ENCODE measurements around the gene CYSRT1.

Gene CYSRT1, protein sequence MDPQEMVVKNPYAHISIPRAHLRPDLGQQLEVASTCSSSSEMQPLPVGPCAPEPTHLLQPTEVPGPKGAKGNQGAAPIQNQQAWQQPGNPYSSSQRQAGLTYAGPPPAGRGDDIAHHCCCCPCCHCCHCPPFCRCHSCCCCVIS

GRCh38 chr9:137224830-137225694 is at the start of gene CYSRT1:
Gene CYSRT1, plus strand, starts transcription at chr9:137225174. Its CDS starts 448 bp downstream, at chr9:137225622.
- DNase-seq: peak in 1 of 2 donors; percentile 11

DNA sequence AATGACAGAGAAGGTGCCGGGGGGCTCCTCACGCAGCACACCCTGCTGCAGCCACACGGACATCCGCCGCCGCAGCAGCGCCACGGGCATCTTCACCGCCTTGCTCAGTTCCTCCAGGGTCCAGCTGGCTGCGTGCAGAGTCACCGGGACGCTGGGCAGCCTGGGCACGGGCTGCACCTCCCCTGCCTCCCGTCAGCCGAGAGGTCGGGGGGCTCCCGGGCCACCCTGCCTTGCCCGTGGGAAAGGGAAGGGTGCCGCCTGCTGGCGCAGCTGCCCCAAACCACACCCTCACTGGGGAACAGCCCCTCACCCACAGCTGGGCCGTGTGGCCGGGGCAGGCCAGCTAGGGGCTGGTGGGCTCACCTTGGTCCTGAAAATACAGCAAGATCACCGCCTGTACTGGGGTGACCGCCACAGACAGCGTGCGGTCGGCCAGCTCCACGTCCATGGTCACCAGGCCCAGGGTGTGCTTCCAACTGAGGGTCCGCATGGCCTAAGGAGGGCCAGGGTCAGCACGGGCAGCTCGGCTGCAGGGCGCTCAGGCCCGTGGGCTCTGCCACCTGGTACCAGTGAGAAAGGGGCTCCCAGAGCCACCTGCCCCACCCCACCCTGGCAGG is 49.5 kb upstream of the CYSRT1 start:
- no peak for DNase-seq

GRCh38 chr9:137176302-137177182 is 48.4 kb upstream of the CYSRT1 start:
- DNase-seq: peak; percentile 24 to 29

DNA sequence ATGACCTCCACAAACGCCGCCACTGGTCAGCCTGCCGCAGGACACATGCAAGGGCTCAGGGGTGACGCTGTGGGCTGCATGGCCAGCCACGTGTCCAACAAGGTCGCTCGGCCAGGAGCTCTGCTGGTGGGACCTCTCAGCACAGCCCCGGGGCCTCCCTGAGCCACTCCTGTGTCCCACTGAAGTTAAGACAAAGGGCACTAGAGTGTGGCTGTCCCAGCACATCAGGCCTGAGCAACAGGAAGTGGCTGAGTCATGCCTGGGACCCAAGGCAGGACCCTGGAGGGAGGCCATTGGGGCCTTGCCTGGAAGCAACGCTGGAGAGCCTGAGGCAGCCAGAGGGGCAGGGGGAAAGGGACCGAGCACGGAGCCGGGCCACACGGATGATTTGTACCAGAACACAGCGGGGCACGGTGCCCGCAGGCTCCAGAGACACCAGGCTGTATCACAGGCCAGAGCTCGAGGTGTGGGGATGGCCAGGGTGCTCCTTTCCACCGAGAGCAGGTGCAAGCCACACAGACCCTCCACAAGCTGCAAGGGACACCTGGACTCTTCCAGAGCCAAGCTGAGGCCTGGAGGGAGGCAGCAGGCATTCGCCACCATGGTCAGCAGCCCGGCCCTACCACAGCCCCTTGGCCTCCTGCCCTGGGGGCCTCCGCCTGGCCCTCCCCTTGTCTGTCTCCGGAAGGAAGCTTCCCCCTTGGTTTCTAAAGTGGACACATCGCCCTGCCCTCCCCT is 46.6 kb upstream of the CYSRT1 start:
- no peak for DNase-seq

- DNase-seq: no peak
These were observed 45.9 kb upstream of the CYSRT1 start for GRCh38 chr9:137178939-137179630.

DNA sequence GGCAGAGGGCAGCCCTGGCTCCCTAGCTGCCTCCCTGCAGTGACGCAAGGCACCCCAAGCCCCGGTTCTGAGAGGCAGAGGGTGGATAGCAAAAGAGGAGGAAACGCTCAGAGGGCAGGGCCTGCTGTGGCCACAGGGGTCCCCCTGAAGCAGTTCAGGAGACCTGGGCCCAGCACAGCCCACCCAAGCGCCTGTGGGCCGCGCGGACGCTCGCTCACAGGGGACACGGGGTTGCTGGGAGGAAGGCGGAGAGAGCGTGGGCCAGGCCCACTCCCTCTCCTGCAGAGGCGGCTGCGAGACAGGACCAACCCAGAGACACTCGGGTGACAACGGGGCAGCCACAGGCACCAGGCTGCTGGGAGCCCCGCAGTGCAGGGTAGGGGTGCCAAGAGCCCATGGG is 45.2 kb upstream of the CYSRT1 start:
- no peak for DNase-seq

GRCh38 chr9:137180491-137180890 is 44.5 kb upstream of the CYSRT1 start:
- DNase-seq: no peak

GRCh38 chr9:137181680-137182079 is 43.3 kb upstream of the CYSRT1 start:
- no peak for DNase-seq

- no peak for DNase-seq
These were observed 42.1 kb upstream of the CYSRT1 start for GRCh38 chr9:137182836-137183235.

- no peak for DNase-seq
These were observed 40.9 kb upstream of the CYSRT1 start for GRCh38 chr9:137183980-137184595.

DNA sequence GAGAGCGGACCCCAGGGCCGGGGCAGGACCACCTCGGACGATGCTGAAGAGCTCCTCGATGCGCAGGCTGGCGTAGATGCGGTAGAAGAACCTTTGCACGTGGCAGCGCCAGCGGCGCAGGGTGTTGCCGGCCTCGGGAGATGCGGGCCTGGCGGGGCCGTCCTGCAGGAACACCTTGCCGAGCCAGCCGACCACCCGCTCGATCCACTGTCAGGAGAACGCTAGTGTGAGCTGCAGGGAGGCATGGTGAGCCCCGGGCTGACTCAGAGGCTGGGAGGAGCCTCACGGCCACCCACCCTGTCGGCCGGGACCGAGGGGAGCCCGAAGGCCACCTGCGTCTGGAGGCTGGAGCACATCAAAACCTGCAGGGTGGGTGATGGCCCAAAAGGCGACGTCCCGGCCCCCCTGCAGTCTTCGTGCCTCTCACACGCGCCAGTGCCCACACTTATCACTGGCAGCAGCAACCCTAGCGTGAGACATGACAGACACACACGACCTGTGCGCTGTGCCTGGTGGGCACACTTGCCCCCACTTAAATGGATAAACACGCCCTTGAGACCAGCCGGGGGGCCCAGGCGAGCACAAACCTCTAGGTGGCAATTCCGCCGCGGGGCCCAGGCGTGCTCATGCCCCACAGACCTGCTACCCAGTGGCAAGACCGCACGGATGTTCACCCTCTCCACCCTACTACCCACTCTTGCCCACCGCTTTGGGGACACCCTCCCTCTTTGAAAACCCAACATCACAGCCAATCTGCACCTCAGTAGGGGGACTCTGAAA is 39.9 kb upstream of the CYSRT1 start:
- no peak for DNase-seq

DNA sequence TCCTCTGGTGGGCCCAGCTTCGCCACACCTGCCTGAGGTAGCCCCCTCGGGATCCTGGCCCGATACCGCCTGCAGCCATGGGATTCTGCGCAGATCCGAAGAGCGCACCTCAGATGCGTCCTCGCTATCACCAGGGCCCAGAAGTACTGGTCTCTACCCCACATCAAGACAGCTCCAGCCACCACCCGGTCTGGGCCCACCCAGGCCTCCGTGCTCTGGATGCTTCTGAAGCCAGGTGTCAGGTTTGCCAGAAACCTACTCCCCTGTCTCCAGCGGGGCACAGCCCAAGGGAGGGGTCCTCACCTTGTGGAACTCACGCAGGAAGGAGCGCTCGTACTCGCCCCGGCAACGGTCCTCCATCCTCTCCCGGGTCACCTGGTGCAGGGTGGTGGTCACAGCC is 39.1 kb upstream of the CYSRT1 start:
- DNase-seq: no peak

DNA sequence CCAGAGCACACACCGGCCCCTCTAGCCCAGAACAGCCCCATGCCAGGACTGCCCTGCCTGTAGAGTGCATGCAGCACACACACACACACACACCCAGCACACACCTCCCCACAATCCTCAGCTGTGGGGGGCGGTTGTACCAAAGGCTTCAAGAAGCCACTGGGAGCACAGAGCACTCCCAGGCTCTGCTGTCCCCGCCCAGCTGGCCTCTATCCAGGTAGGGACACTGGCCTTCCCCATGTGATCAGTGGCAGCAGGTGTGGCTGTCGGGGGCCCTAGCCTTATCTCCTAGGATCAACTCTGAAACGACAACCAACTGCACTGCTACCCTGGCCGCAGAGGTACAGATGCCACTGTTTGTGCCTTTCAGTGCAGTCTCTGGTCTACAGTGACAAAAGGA is 38.6 kb upstream of the CYSRT1 start:
- no peak for DNase-seq

- DNase-seq: no peak
These were observed 37.6 kb upstream of the CYSRT1 start for GRCh38 chr9:137187386-137187785.

DNA sequence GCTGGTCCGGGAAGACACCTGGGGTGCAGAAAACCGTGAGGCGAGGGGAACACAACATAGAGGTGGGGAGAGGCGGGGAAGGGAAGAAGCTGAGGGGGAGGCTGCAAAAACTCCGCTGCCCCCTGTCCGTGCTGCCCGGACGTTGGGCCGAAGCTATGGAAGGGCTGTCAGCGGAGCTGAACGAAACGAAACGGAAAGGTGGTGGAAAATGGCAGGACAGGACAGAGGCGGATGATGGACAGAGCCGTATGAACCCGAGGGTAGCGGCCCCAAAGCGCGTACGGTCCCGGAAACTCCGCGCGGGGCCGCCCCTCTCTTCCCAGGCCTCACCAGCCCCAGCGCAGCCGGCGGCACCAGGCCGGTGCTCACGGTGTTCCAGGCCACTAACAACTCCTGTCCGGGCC is 36.9 kb upstream of the CYSRT1 start:
- no peak for DNase-seq

DNA sequence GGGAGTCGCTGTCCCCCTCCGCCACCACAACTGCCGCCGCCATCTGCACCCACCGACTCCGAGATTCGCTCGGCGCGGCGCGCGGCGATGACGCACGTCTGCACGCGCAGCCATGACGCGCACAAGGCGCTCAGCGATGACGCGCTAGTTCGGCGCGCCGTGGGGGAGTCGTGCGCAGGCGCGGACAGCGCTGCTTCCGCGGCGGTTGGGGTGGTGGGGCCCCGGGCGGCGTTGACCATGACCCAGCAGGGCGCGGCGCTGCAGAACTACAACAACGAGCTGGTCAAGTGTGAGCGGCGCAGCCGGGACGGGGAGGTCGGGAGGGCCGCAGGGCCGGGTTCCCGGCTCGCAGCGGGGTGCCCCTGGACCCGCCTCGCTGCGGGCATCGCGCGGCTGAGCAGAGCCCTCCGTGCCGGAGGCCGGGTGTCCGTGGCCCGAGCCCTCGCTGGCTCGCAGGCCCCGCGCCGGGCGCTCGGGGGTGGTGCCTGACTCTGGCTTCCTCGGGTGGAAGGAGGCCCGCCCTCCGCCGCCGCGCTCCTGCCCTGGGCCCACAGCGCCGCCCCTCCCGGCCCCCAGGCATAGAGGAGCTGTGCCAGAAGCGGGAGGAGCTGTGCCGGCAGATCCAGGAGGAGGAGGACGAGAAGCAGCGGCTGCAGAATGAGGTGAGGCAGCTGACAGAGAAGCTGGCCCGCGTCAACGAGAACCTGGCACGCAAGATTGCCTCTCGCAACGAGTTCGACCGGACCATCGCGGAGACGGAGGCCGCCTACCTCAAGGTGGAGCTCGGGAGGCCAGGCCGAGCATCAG is 36.3 kb upstream of the CYSRT1 start, which contains the start of the genes ANAPC2 and SSNA1:
TSS of gene ANAPC2 (minus strand) at position 71 of the 807 bp plus-strand sequence. CDS start at position 43, 28 bp downstream.
TSS of gene SSNA1 (plus strand) at position 187 of the 807 bp plus-strand sequence. CDS start at position 238, 51 bp downstream.
- peak; percentile 92 to 93 for DNase-seq

DNA sequence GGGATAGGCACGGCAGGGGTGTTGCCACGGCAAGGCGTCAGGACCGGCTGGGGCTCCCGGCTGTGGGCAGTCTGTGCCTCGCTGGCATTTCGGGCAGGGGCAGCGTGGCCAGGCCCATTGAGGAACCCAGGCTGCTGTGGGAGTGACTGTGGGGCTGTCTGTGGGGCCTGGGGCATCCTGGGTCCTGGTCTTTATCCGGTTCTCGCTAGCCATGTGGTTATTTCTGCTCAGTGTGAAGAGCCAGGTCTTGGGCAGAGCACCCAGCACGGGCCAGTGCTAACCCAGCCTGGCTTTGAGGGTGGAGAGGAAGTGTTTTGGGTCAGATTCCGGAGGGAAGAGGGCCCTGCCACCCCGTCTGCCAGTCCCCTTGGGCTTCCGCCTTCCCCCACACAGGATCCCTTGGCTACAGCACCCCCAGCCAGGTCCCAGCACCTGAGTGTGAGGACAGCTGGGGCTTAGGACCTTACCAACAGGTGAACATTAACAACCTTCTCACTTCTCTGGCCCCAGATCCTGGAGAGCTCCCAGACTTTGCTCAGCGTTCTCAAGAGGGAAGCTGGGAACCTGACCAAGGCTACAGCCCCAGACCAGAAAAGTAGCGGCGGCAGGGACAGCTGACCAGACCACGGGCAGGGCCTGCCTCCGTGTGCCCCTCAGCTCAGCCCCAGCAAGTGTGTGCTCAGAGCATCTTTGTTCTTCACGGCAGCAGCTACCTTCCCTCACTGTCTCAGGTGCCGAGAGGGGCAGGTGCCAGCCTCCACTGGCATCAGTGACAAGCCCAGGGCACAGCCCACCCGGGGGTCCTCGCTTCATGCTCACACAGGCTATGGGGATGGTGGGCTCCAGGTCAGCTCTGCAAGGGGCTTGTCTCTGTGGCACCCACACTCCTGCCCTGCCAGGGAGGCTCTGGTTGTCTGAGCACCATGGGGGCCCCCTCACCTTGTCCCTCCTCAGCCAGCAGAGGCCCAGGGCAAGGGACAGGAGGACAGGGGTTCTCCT is 35.4 kb upstream of the CYSRT1 start:
- DNase-seq: no peak

Measured in CD4-positive, alpha-beta T cell treated with Interleukin-4 for 1 hour (primary cell).